Stomach (tissue), 4 donors: Measurements from ENCODE around the gene PLAGL1.

Source experiments
- CTCF ChIP-seq, 7 experiments: fragments of 450-650 bp in 4 of 7; fragments of 200-600 bp in 3 of 7; sonication (generic) in 3 of 7; IDR thresholded peaks; one replicate each; pipeline ENCODE4 v1.5.1; 2016 to 2019; ENCODE audit warnings: antibody characterized with exemption in 7 of 7, control low read depth in 2 of 7, mild to moderate bottlenecking in 1 of 7
- EP300 ChIP-seq: sonication (generic); formaldehyde crosslinking; IDR thresholded peaks from one replicate; pipeline ENCODE4 v1.6.1; 2017; ENCODE audit warnings: antibody characterized with exemption
- POLR2A ChIP-seq, 4 donors: fragments of 450-650 bp; IDR thresholded peaks; one replicate each; pipeline ENCODE4 v1.6.1; 2016; ENCODE audit warnings: antibody characterized with exemption in 4 of 4, control low read depth in 2 of 4, mild to moderate bottlenecking in 1 of 4, moderate library complexity in 1 of 4
- POLR2AphosphoS5 ChIP-seq, 3 donors: sonication (generic); formaldehyde crosslinking; IDR thresholded peaks; one replicate each; pipeline ENCODE4 v1.6.1; 2016; ENCODE audit warnings: antibody characterized with exemption in 3 of 3

- TF ChIP-seq POLR2A (IDR thresholded peaks at IDR 0.05), result no peak
- TF ChIP-seq CTCF (IDR thresholded peaks at IDR 0.05), result no peak
- no peak for TF ChIP-seq POLR2AphosphoS5 (IDR thresholded peaks at IDR 0.05)
- no peak for TF ChIP-seq EP300
These were observed 47.0 kb downstream of the PLAGL1 start for GRCh38 chr6:143961066-143961465.
